Brain microvascular endothelial cell (primary cell): Measurements from ENCODE around the gene ARHGAP8.

Experiments
- DNase-seq: peaks from one replicate; pipeline ENCODE4 v3.0.0-alpha.2; 2020
- H3K27ac ChIP-seq: fragments of 250-450 bp; sonication (Bioruptor Pico); 2 replicates; pipeline ENCODE4 v1.5.1; 2020; ENCODE audit warnings: mild to moderate bottlenecking, moderate library complexity
- H3K27me3 ChIP-seq: fragments of 250-450 bp; sonication (Bioruptor Pico); replicated peaks from 2 replicates; pipeline ENCODE4 v1.5.1; 2020; ENCODE audit warnings: mild to moderate bottlenecking
- H3K36me3 ChIP-seq: fragments of 250-450 bp; sonication (Bioruptor Pico); replicated peaks from 2 replicates; pipeline ENCODE4 v1.5.1; 2020; ENCODE audit warnings: mild to moderate bottlenecking
- H3K4me3 ChIP-seq: 2 replicates; pipeline ENCODE4 v1.5.1; 2011; ENCODE audit warnings: low read depth, mild to moderate bottlenecking, control low read depth, low read length, moderate library complexity
- in situ Hi-C: cut with HindIII; loops from 2 replicates; pipeline ENCODE4 v1.10.0; 2017; ENCODE audit warnings: low sequenced_read_pairs, low pct_ligation_motif_present
- TF ChIP-seq, protein P1 (sequence below): IDR thresholded peaks from 2 replicates; pipeline ENCODE4 v1.5.1; 2011; ENCODE audit warnings: low read depth, mild to moderate bottlenecking, moderate library complexity, low read length, control low read depth, inconsistent platforms; ENCODE audit errors: missing control alignments

Gene ARHGAP8

DNA sequence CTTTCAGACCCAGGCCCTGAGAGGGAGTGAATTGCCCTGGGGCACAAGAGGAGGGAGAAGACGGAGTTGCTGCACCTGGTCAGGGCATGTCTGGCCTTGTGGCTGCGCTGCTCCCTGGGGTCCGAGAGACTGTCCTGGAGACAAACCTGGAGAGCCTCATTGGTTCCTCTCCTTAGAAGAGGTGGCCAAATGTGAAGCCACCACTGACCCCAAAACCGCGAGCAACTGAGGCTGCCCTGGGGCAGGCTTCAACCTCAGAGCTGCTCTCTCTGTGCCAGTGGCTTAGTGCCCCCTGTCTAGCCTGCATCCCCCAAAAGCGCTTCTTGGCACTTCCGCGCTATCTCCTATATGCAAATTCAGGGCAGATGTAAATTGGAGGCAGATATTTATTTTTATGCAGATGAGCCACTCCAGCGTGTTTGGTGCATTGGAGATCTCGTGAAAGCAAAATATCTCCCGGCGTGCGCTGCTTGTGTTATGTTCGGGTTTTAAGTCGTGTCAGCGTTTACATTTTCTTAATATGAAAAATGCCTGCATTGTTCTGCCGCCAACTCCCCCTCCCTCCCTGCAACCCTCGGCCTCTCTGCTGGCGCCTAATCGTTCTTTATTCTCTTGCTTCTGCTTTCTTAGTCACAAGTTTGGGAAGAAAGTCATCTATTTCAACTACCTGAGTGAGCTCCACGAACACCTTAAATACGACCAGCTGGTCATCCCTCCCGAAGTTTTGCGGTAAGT is 69.5 kb downstream of the ARHGAP8 start:
- Histone ChIP-seq H3K36me3 (no peaks in the 10 kb centered on the region), H3K4me3 (no peak overlapping the region), H3K27me3 (no peaks in the 10 kb centered on the region), H3K27ac (no peak overlapping the region)
- TF ChIP-seq, protein P1, sequence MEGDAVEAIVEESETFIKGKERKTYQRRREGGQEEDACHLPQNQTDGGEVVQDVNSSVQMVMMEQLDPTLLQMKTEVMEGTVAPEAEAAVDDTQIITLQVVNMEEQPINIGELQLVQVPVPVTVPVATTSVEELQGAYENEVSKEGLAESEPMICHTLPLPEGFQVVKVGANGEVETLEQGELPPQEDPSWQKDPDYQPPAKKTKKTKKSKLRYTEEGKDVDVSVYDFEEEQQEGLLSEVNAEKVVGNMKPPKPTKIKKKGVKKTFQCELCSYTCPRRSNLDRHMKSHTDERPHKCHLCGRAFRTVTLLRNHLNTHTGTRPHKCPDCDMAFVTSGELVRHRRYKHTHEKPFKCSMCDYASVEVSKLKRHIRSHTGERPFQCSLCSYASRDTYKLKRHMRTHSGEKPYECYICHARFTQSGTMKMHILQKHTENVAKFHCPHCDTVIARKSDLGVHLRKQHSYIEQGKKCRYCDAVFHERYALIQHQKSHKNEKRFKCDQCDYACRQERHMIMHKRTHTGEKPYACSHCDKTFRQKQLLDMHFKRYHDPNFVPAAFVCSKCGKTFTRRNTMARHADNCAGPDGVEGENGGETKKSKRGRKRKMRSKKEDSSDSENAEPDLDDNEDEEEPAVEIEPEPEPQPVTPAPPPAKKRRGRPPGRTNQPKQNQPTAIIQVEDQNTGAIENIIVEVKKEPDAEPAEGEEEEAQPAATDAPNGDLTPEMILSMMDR, result no peak
- no peak for DNase-seq
- in situ Hi-C loops, result no loop called here

GRCh38 chr22:44822534-44822933 is 70.2 kb downstream of the ARHGAP8 start:
- no peak for DNase-seq
- in situ Hi-C loops, result no loop called here
- Histone ChIP-seq H3K4me3 (no peak overlapping the region), H3K36me3 (no peaks in the 10 kb centered on the region), H3K27ac (no peak overlapping the region), H3K27me3 (no peaks in the 10 kb centered on the region)
- TF ChIP-seq, protein P1, result no peak

DNA sequence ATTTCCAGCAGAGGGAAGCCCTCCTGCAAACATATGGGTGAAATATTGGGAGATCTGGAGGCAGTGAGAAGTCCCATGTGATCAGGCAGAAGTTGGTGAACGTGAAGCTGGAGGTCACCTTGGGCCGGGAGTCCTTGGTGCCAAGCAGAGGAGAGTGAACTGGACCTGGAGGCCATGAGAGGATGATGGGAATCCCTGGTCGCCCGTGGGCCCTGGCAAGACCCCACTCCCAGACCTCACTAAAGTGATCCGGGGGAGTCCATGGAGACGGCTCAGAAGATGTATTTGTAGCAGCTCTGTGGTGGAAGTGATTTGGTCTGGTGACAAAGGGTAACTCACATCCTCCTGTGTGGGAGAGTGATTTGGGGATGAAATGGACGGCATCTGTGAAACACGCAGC is 71.0 kb downstream of the ARHGAP8 start:
- no peak for DNase-seq
- in situ Hi-C loops, result no loop called here
- TF ChIP-seq, protein P1, result no peak
- Histone ChIP-seq H3K36me3 (no peaks in the 10 kb centered on the region), H3K27ac (no peak overlapping the region), H3K27me3 (no peaks in the 10 kb centered on the region), H3K4me3 (no peak overlapping the region)

DNA sequence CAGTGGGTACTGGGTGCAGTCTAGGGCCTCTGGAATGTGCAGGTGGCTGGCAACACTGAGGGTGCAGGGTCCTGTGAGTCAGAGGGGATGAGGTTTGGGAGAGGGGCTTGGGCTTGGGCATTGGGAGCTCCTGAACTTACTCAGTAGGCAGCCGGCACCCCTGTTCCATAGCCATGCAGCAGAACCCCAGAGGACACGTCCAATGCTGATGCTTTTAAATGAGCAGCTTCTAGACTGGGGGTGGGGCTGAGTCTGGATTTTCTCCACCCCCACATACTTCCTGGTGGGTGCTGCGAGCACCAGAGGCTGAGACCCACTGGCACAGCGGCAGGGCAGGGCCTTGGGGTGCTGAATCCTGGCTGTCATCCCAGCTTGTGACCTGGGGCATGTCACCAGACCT is 71.4 kb downstream of the ARHGAP8 start:
- Histone ChIP-seq H3K36me3 (no peaks in the 10 kb centered on the region), H3K27me3 (no peaks in the 10 kb centered on the region), H3K27ac (no peak overlapping the region), H3K4me3 (no peak overlapping the region)
- in situ Hi-C loops, result no loop called here
- no peak for DNase-seq
- TF ChIP-seq, protein P1, result no peak

DNA sequence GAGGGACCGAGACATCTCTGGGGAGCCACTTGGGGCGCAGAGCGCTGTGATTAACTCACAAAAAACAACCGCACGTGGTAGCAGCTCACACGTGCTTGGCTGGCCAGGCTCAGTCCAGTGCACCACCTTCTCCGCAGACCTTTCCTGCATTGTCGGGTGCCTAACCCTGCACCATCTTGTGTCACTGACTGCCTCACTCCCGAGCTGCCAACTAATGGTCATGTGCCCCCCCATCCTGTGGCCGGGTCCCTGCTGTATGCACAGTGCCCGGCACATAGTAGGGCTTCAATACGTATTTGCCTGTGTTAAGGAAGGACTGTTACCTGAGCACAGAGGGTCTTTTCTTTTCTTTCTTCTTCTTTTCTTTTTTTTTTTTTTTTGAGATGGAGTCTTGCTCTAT is 71.9 kb downstream of the ARHGAP8 start:
- no peaks in the 10 kb centered on the region for H3K27me3 ChIP-seq
- TF ChIP-seq, protein P1, result no peak
- H3K27ac ChIP-seq, result no peak overlapping the region
- no peaks in the 10 kb centered on the region for H3K36me3 ChIP-seq
- DNase-seq, result no peak
- no peak overlapping the region for H3K4me3 ChIP-seq
- in situ Hi-C loops, result no loop called here
